ENCODE measurements around the gene ASB8. TPM values are rescaled to one million over a fixed set of nuclear protein-coding genes. Genes with fewer than 3 reads are reported as not detected.

ASB8 gene
- total RNA-seq, 1 donor from 2014 or later = 22.2 TPM

DNA sequence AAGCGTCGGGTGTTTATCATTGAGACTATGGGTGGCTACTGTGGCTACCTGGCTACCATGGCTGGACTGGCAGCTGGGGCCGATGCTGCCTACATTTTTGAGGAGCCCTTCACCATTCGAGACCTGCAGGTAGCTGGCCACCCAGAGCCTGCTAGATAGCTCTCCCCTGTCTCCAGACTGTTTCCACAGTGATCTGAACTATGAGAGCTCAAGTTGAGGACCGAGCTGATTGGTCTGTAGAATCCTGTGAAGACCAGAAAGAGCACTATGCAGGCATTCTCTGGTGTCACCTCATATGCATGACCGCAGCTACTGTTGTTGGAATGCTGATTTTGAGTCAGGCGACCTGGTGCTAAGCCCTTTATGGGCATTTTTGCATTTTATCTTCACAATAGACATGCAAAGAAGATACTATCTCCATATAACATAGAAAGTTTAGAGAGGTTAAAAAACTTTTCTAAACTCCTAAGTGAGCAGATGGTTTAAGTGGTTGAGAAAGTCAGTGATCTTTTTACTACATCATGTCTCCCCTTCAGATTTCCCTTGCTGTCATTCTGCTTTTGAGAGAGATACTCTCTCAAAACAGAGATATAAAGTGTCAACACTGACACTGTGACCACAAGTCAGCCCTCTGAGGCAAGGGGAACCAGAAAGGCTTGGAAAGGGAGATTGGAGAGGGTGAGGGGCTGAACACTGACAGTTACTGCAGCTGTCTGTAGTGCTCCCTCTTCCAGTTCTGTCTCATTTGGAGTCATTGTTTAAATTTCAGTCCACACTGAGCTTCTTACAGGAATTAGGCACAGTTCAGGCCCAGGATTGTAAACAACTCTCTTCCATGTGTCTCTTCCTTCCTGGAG, 14.3 kb downstream of the ASB8 start:
- Mint-ChIP-seq H3K27ac (no peak overlapping the region), H3K9me3 (ENCODE audit: low read depth) (no peaks in the 10 kb centered on the region), H3K4me1 (ENCODE audit: low read depth) (no peaks in the 10 kb centered on the region), H3K4me3 (ENCODE audit: low read depth) (no peak overlapping the region), H3K27me3 (no peaks in the 10 kb centered on the region), H3K36me3 (ENCODE audit: insufficient read depth) (peaks cover 16% of the 10 kb centered on the region)
- no peak for TF ChIP-seq CTCF (IDR thresholded peaks at IDR 0.05; ENCODE audit: unreplicated experiment)
- DNase-seq (ENCODE audit: low spot score, unreplicated experiment) = no peak

- no peak overlapping the region for H3K27ac Mint-ChIP-seq
- H3K4me1 Mint-ChIP-seq (ENCODE audit: low read depth) = no peaks in the 10 kb centered on the region
- TF ChIP-seq CTCF (IDR thresholded peaks at IDR 0.05; ENCODE audit: unreplicated experiment) = no peak
- H3K27me3 Mint-ChIP-seq = no peaks in the 10 kb centered on the region
- peaks cover 25% of the 10 kb centered on the region for H3K36me3 Mint-ChIP-seq (ENCODE audit: insufficient read depth)
- no peak overlapping the region for H3K4me3 Mint-ChIP-seq (ENCODE audit: low read depth)
- no peaks in the 10 kb centered on the region for H3K9me3 Mint-ChIP-seq (ENCODE audit: low read depth)
- DNase-seq (ENCODE audit: low spot score, unreplicated experiment) = no peak
These were observed 22.3 kb downstream of the ASB8 start for GRCh38 chr12:48135027-48135426.

DNA sequence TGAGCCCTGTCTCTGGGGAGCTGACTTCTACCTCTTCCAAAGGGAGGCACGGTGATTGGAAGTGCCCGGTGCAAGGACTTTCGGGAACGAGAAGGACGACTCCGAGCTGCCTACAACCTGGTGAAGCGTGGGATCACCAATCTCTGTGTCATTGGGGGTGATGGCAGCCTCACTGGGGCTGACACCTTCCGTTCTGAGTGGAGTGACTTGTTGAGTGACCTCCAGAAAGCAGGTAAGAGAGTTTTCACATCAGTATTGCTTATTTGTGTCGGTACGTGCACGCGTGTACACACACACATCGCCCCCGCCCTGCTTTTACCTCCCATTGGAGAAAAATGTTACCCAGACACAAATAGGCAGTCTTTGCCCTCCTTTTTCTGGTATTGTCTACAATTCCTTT, 24.5 kb downstream of the ASB8 start:
- Mint-ChIP-seq H3K27ac (no peak overlapping the region), H3K9me3 (ENCODE audit: low read depth) (no peaks in the 10 kb centered on the region), H3K36me3 (ENCODE audit: insufficient read depth) (peaks cover 28% of the 10 kb centered on the region), H3K27me3 (no peaks in the 10 kb centered on the region), H3K4me3 (ENCODE audit: low read depth) (no peak overlapping the region), H3K4me1 (ENCODE audit: low read depth) (no peaks in the 10 kb centered on the region)
- no peak for TF ChIP-seq CTCF (IDR thresholded peaks at IDR 0.05; ENCODE audit: unreplicated experiment)
- no peak for DNase-seq (ENCODE audit: low spot score, unreplicated experiment)

GRCh38 chr12:48131517-48131916, 25.8 kb downstream of the ASB8 start:
- DNase-seq (ENCODE audit: low spot score, unreplicated experiment) = no peak
- Mint-ChIP-seq H3K4me1 (ENCODE audit: low read depth) (no peaks in the 10 kb centered on the region), H3K4me3 (ENCODE audit: low read depth) (no peak overlapping the region), H3K9me3 (ENCODE audit: low read depth) (no peaks in the 10 kb centered on the region), H3K27me3 (no peaks in the 10 kb centered on the region), H3K27ac (no peak overlapping the region), H3K36me3 (ENCODE audit: insufficient read depth) (peaks cover 32% of the 10 kb centered on the region)
- TF ChIP-seq CTCF (IDR thresholded peaks at IDR 0.05; ENCODE audit: unreplicated experiment) = no peak

GRCh38 chr12:48129376-48129775, 27.9 kb downstream of the ASB8 start:
- Mint-ChIP-seq H3K4me3 (ENCODE audit: low read depth) (no peak overlapping the region), H3K9me3 (ENCODE audit: low read depth) (no peaks in the 10 kb centered on the region), H3K27me3 (no peaks in the 10 kb centered on the region), H3K4me1 (ENCODE audit: low read depth) (peaks cover 3% of the 10 kb centered on the region), H3K27ac (no peak overlapping the region), H3K36me3 (ENCODE audit: insufficient read depth) (peaks cover 27% of the 10 kb centered on the region)
- no peak for TF ChIP-seq CTCF (IDR thresholded peaks at IDR 0.05; ENCODE audit: unreplicated experiment)
- no peak for DNase-seq (ENCODE audit: low spot score, unreplicated experiment)
